ENCODE data around the gene RPS28. TPM values are rescaled to one million over a fixed set of nuclear protein-coding genes. Genes with fewer than 3 reads are reported as not detected.

The RPS28 gene
- polyA plus RNA-seq, 1 experiment: 371 TPM

- DNase-seq (ENCODE audit: low read depth): no peak
- H3K27me3 ChIP-seq (ENCODE audit: control insufficient read depth, insufficient read depth, low read length): peaks cover 25% of the 10 kb centered on the region
- no peak for TF ChIP-seq CTCF (IDR thresholded peaks at IDR 0.05; ENCODE audit: insufficient read depth, low read depth, low read length)
- H3K36me3 ChIP-seq (ENCODE audit: control insufficient read depth, insufficient read depth, low read length): no peaks in the 10 kb centered on the region
- ChIA-PET CTCF (interaction anchor here (1.2 kb wide), 1 partner anchor 72 kb away, joined by 3 read pairs; no protein-coding TSS in a partner anchor), POLR2A (no interaction called here)
- no peak overlapping the region for H3K4me3 ChIP-seq (ENCODE audit: low read depth, low read length)
These were observed 10.1 kb downstream of the RPS28 start for GRCh38 chr19:8331263-8331845.

DNA sequence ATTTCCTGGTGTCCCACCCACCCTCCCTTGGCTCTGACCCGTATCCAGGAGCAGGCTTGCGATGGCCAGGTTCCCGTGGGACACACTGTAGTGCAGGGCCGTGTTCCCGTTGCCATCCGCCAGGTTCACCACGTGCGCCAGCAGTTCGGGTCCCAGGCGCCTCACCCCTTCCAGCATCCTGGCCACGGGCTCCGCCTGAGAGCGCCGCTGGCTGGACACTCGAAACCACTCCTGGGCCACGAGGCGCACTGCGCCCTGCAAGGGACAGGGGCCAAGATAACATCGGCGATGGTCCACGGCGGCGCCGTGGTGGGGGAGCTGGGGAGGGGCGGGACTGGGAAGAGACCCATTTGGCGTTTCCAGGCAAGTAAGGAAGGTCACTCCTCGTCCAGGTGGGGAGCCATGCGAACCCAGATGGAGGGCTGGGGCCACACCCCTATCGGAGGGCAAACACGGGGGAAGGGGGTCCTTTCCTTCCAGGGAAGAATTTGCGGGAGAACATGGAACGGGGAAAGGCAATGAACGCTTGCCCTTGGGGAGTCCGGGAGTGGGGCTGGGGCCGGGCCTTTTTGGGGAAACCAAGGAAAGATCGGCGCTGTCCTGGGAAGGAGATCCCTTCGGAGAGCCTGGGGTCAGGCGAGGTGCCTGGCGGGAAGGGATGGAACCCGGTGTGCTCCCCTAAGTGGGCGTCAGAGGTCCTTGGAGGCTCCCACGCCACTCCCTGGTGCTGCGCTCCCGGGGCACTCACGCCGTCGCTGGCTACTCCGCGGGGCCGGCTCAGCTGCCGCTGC is 11.9 kb downstream of the RPS28 start:
- TF ChIP-seq CTCF (IDR thresholded peaks at IDR 0.05; ENCODE audit: insufficient read depth, low read depth, low read length): no peak
- Histone ChIP-seq H3K36me3 (ENCODE audit: control insufficient read depth, insufficient read depth, low read length) (no peaks in the 10 kb centered on the region), H3K27me3 (ENCODE audit: control insufficient read depth, insufficient read depth, low read length) (peaks cover 29% of the 10 kb centered on the region), H3K4me3 (ENCODE audit: low read depth, low read length) (no peak overlapping the region)
- ChIA-PET CTCF (interaction anchor here (1.1 to 1.7 kb wide), 4 partner anchors 12 to 213 kb away, joined by 3 to 6 read pairs (median 4); partner anchors contain the start of genes NDUFA7 and RPS28), POLR2A (no interaction called here)
- DNase-seq (ENCODE audit: low read depth): no peak

- TF ChIP-seq CTCF (IDR thresholded peaks at IDR 0.05; ENCODE audit: insufficient read depth, low read depth, low read length): no peak
- ChIA-PET CTCF (interaction anchor here (1.1 to 1.7 kb wide), 4 partner anchors 13 to 212 kb away, joined by 3 to 6 read pairs (median 4); partner anchors contain the start of genes NDUFA7 and RPS28), POLR2A (interaction anchor here (0.6 kb wide), 1 partner anchor 111 kb away, joined by 3 read pairs; the partner anchor contains the start of gene HNRNPM)
- DNase-seq (ENCODE audit: low read depth): no peak
- no peak overlapping the region for H3K4me3 ChIP-seq (ENCODE audit: low read depth, low read length)
- H3K36me3 ChIP-seq (ENCODE audit: control insufficient read depth, insufficient read depth, low read length): no peaks in the 10 kb centered on the region
- peaks cover 29% of the 10 kb centered on the region for H3K27me3 ChIP-seq (ENCODE audit: control insufficient read depth, insufficient read depth, low read length)
These were observed 12.6 kb downstream of the RPS28 start for GRCh38 chr19:8333767-8334457.

DNA sequence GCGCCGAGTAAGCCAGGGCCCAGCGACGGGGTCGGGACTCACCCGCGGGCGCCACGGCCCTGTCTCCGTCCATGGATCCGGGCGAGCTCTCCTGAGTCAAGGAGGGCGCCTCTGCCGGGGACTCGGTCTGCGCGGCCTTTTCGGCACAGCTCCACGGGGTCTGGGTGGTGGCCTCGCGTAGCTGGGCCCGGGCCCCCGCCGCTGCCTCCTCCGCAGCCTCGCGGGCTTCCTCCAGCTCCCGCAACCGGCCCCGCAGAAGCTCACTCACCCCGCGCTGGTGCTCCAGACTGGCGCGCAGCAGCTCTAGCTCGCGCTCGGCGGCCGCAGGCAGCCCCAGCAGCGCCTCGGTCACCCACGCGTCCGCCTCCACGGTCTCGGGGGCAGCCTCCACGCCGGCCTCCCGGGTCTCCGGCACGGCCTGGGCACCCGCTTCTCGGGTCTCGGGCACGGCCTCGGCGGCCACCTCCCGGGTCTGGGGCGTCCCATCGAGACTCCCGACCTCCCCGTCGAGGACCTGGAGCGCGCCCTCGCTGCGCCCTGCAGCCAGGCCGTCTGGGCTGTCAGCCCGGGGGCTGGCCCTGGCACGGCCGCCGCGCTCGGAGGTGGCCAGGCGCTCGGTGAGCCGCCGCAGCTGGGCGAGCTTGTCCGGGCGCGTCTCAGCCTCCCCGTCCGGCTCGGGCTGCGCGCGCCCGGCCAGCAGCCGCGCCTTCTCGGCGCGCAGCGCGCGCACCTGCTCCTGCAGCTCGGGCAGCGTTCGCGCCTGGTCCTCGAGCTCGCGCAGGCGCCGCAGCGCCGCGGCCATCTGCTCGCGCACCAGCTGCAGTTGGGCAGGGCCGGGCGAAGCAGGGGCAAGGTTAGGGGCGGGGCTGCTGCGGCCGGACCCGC is 13.4 kb downstream of the RPS28 start:
- H3K36me3 ChIP-seq (ENCODE audit: control insufficient read depth, insufficient read depth, low read length): no peaks in the 10 kb centered on the region
- H3K27me3 ChIP-seq (ENCODE audit: control insufficient read depth, insufficient read depth, low read length): peaks cover 29% of the 10 kb centered on the region
- TF ChIP-seq CTCF (IDR thresholded peaks at IDR 0.05; ENCODE audit: insufficient read depth, low read depth, low read length): no peak
- CTCF ChIA-PET: interaction anchor here (0.8 to 2.3 kb wide), 8 partner anchors 13 to 211 kb away, joined by 3 to 8 read pairs (median 3); partner anchors contain the start of genes NDUFA7 and RPS28
- no peak for DNase-seq (ENCODE audit: low read depth)
- POLR2A ChIA-PET: interaction anchor here (0.6 kb wide), 1 partner anchor 110 kb away, joined by 3 read pairs; the partner anchor contains the start of gene HNRNPM
- no peak overlapping the region for H3K4me3 ChIP-seq (ENCODE audit: low read depth, low read length)
